Measurements from ENCODE around the gene KIF5C.

The KIF5C gene

DNA sequence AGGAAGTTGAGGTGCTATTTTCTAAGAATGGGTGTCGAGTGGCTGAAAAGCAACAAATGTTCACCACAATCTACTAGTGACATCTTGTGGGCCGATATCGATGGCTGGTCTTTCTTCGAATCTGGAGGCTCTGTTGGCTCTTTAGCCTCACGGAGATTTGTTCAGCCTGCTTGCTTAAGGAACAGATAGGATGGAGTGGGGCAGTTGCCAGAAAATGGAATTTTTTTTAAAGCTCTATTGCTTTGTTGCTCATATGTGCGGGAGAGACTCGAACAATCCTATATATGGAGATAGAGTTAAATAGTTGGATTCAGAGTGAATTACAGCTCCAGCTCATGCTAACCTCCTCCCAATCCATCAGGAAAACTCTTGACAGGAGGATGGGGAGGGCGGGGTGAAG lies 92.6 kb downstream of the KIF5C start:
- Histone ChIP-seq H3K4me1 (peaks cover 15% of the 10 kb centered on the region), H3K9ac (no peak overlapping the region), H3K9me3 (no peaks in the 10 kb centered on the region), H3K27ac (no peak overlapping the region), H3K36me3 (no peaks in the 10 kb centered on the region; the same call in 1 of the 2 replicates), H3K4me3 (no peak overlapping the region), H4K20me1 (no peaks in the 10 kb centered on the region), H3K4me2 (no peak overlapping the region), H3K27me3 (no peaks in the 10 kb centered on the region)
- no peak for TF ChIP-seq Cebpa-rat (IDR thresholded peaks at IDR 0.05)

DNA sequence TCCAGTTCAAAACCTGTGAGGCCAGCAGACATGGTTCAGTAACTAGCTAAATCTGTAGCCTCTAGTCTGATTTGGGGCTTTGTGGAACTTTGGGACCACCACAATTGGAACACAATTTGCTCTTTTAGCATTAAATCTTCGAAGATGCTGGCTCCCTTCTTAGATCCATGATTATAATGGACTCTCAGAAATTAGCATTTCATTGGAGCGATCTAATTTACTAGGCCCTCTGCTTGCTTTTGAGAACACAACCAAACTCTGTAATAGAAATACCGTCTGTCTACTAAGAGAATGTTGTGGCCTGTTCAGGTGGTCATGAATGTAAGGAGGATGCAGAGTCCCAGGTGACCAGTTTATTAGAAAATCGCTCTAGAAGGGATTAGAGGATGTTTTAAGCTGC lies 93.3 kb downstream of the KIF5C start:
- Histone ChIP-seq H3K9me3 (no peaks in the 10 kb centered on the region), H3K27ac (no peak overlapping the region), H3K4me2 (no peak overlapping the region), H3K27me3 (no peaks in the 10 kb centered on the region), H3K36me3 (peaks cover 2% of the 10 kb centered on the region; the same call in 1 of the 2 replicates), H3K4me1 (peaks cover 15% of the 10 kb centered on the region), H3K9ac (no peak overlapping the region), H4K20me1 (no peaks in the 10 kb centered on the region), H3K4me3 (no peak overlapping the region)
- no peak for TF ChIP-seq Cebpa-rat (IDR thresholded peaks at IDR 0.05)

DNA sequence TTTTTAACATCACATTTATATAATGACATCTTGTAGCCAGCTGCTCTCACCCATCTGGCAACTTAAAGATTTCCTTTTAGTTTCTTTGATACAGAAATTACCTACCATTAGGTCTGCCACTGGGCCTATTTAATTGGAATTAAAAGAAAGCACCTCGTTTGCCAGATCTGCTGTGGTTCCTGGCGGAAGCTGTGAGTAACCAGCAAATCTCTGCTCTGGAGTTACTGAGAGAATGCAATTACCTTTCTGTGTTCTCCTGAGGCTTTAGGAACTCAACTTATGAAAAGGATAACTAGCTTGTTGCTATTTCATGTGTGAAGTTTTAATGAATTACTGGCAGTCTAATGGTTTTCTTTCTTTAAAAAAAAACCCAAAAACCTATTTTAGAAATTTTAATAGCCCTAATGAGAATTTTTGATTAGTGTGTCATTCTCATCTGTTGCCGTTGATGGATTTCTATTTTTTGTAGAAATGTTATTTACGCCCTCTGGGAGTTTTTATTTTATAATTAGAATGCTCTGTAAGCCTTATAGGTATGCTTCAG lies 93.8 kb downstream of the KIF5C start:
- Histone ChIP-seq H3K4me3 (no peak overlapping the region), H4K20me1 (no peaks in the 10 kb centered on the region), H3K9me3 (no peaks in the 10 kb centered on the region), H3K4me1 (peaks cover 15% of the 10 kb centered on the region), H3K36me3 (peaks cover 6% of the 10 kb centered on the region; the same call in 1 of the 2 replicates), H3K4me2 (no peak overlapping the region), H3K9ac (no peak overlapping the region), H3K27me3 (no peaks in the 10 kb centered on the region), H3K27ac (no peak overlapping the region)
- TF ChIP-seq Cebpa-rat (IDR thresholded peaks at IDR 0.05) = no peak

DNA sequence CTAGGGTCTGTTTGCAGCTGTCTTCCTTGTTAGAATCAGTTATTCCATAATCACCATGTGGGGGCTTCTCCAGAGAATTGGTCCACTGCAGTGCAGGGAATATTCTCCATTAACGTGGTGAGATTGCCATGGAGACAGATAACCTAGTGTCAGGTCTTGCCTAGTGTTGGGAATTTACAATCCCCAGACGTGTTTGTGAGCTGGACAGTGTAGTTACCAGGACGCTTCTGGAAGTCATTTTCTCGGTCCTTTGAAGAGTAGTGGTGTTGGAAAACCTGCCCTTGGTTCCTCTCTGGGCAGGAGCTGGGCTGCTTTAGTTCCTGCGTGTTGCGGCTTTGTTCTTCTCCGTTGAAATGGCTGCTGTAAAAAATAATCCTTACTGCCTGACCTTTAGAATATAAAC lies 94.6 kb downstream of the KIF5C start:
- no peaks in the 10 kb centered on the region for H3K9me3 ChIP-seq
- no peaks in the 10 kb centered on the region for H3K27me3 ChIP-seq
- H3K4me3 ChIP-seq = no peak overlapping the region
- peaks cover 6% of the 10 kb centered on the region; the same call in 1 of the 2 replicates for H3K36me3 ChIP-seq
- no peaks in the 10 kb centered on the region for H4K20me1 ChIP-seq
- H3K4me1 ChIP-seq = peaks cover 15% of the 10 kb centered on the region
- no peak overlapping the region for H3K9ac ChIP-seq
- H3K27ac ChIP-seq = no peak overlapping the region
- no peak for TF ChIP-seq Cebpa-rat (IDR thresholded peaks at IDR 0.05)
- H3K4me2 ChIP-seq = no peak overlapping the region

DNA sequence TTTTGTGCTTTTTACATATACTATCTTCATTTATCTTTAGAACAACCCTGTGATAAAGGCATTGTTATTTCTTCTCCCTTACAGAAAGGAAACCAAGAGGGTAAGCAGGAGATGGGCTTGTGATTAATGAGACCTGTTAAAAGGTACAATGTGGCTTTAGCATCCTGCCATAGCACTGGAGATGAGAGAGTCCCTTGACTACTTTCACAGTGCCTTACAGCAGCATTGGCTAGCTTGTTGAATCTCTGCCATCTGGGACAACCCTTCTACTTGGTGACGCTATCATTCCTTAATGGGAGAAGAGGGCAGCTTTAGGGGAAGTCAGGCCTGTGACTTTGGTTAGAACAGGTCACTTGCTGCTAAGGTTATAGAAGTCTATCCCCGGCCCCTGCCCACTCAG lies 95.4 kb downstream of the KIF5C start:
- Histone ChIP-seq H3K36me3 (peaks cover 6% of the 10 kb centered on the region; the same call in 1 of the 2 replicates), H3K27ac (no peak overlapping the region), H3K9ac (no peak overlapping the region), H3K4me1 (peaks cover 14% of the 10 kb centered on the region), H3K9me3 (no peaks in the 10 kb centered on the region), H3K4me3 (no peak overlapping the region), H3K27me3 (no peaks in the 10 kb centered on the region), H3K4me2 (no peak overlapping the region), H4K20me1 (no peaks in the 10 kb centered on the region)
- no peak for TF ChIP-seq Cebpa-rat (IDR thresholded peaks at IDR 0.05)

DNA sequence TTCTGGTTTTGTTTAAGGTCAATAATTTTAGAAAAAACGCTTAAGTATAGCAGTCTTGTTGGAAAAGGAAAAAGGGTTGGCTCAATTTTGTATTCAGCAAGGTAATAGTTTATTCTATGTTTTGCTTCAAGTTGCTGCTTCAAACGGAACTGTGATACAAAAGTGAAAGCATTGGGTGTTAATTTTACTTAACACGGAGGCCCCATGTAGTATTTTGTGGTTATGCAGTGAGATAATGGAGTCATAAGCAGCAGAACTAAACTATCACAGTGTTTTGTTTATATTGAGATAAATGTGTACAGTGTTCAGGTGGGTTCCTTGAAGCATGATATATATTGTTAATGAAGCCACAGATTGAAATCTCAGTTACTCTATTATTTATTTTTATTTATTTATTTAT lies 96.5 kb downstream of the KIF5C start:
- no peaks in the 10 kb centered on the region for H3K27me3 ChIP-seq
- H3K4me1 ChIP-seq = peaks cover 2% of the 10 kb centered on the region
- H3K9me3 ChIP-seq = no peaks in the 10 kb centered on the region
- H3K4me2 ChIP-seq = no peak overlapping the region
- H3K27ac ChIP-seq = no peak overlapping the region
- no peak for TF ChIP-seq Cebpa-rat (IDR thresholded peaks at IDR 0.05)
- H3K36me3 ChIP-seq = peaks cover 6% of the 10 kb centered on the region; the same call in 1 of the 2 replicates
- no peak overlapping the region for H3K4me3 ChIP-seq
- no peak overlapping the region for H3K9ac ChIP-seq
- H4K20me1 ChIP-seq = no peaks in the 10 kb centered on the region

DNA sequence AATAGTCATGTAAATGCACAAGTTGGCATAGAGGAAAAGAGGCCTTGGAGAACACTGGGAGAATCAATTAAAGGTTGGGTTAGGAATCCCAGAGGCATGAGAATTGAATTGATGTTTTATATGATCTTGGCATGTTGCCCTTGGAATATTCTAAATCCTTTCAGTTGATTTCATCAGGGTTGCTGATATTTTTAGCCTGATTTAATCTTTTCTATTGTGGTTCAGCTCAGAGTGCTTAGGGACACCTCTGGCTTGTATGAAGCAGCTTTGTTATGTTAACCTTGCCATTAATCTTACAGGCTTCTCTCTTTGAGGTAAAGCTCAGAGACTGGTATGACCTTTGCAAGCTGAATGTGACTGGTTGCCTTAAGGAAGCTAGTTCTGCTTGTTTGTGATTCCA lies 99.1 kb downstream of the KIF5C start:
- H4K20me1 ChIP-seq = no peaks in the 10 kb centered on the region
- no peak overlapping the region for H3K4me3 ChIP-seq
- H3K9me3 ChIP-seq = no peaks in the 10 kb centered on the region
- peaks cover 6% of the 10 kb centered on the region; the same call in 1 of the 2 replicates for H3K36me3 ChIP-seq
- no peak overlapping the region for H3K9ac ChIP-seq
- no peaks in the 10 kb centered on the region for H3K4me1 ChIP-seq
- no peak overlapping the region for H3K4me2 ChIP-seq
- no peak for TF ChIP-seq Cebpa-rat (IDR thresholded peaks at IDR 0.05)
- H3K27me3 ChIP-seq = no peaks in the 10 kb centered on the region
- H3K27ac ChIP-seq = no peak overlapping the region

DNA sequence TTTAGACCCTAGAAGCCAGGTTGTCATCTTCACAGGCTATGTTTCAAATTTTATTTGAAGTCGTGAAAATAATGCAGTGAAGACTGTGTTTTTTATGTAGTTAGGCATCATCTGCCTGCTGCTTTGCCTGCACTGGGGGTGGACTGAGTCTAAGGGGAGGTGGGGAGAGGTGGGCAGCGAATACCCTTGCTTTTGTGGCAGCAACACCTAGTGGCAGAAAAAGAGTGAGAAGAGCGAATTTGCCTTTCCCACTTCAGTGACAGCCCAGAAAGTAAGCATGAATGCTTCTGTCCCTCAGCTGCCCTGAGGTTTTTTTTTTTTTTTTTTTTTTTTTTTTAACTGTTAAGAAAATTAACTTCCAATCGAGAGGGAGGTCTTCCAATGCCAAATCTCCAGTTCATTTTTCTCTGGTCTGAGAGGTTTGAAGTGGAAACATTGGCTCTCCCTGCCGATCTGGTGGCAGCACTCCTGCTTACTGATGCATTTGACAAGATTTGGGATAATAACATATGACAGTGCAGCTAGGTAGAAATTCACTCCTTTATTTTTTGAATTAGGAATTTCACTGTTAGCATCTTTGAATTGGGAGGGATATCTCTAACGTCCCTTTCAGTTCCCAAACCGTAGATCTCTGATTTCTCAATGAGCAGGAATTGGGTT lies 103.1 kb downstream of the KIF5C start:
- H3K36me3 ChIP-seq = peaks cover 12% of the 10 kb centered on the region; the same call in 1 of the 2 replicates
- H3K4me1 ChIP-seq = no peaks in the 10 kb centered on the region
- H3K27me3 ChIP-seq = no peaks in the 10 kb centered on the region
- no peak overlapping the region for H3K4me2 ChIP-seq
- no peak for TF ChIP-seq Cebpa-rat (IDR thresholded peaks at IDR 0.05)
- H3K9me3 ChIP-seq = no peaks in the 10 kb centered on the region
- no peak overlapping the region for H3K4me3 ChIP-seq
- H3K9ac ChIP-seq = no peak overlapping the region
- no peak overlapping the region for H3K27ac ChIP-seq
- no peaks in the 10 kb centered on the region for H4K20me1 ChIP-seq

DNA sequence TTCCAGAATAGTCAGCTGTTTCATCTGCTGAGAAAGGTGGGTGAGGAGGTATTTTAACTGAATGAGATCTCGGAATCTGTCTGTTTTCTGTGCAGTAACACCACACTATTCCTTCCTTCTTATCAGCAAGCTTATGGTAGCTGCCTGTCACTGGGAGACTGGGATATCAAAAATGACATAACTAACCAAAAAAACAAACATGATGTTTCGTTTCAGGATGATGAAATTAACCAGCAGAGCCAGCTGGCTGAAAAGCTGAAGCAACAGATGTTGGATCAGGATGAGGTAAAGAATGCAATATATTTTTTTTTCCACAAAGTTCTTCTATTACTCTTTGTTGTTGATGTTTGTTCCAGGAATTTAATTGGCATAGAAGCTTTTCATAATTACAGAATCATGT lies 103.7 kb downstream of the KIF5C start:
- Histone ChIP-seq H3K9ac (no peak overlapping the region), H4K20me1 (no peaks in the 10 kb centered on the region), H3K9me3 (no peaks in the 10 kb centered on the region), H3K4me2 (no peak overlapping the region), H3K4me1 (no peaks in the 10 kb centered on the region), H3K36me3 (peaks cover 6% of the 10 kb centered on the region; the same call in 1 of the 2 replicates), H3K4me3 (no peak overlapping the region), H3K27ac (no peak overlapping the region), H3K27me3 (no peaks in the 10 kb centered on the region)
- no peak for TF ChIP-seq Cebpa-rat (IDR thresholded peaks at IDR 0.05)

DNA sequence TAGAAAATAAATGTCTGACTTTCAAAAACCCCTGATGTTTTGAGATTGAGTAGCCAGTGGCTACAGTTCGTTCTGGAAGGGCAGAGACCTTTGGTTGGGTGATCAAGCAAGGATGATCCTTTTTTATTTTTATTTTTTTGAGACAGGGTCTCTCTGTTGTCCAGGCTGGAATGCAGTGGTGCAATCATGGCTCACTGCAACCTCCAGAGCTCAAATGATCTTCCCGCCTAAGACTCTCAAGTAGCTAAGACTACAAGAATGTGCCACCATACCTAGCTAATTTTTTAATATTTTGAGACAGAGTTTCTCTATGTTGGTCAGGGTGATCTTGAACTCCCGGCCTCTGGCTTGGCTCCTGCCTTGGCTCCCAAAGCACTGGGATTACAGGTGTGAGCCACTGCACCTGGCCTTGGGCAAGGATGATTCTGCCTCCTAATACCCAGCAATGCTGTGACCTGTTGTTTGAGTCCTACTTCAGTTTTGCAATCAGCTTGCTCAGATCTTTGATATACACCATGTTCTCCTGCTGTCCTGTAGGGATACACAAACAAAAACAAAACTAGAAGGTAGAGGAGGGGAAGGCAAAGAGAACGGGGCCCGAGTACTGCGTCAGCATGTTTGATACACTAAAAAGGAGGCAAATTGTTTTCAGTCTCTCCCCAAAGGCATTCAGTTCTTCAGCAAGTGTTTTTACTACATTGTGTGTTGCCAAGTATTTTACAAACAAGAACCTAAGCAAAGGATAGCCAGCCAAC lies 104.3 kb downstream of the KIF5C start:
- no peak overlapping the region for H3K4me2 ChIP-seq
- H3K4me1 ChIP-seq = no peaks in the 10 kb centered on the region
- H4K20me1 ChIP-seq = no peaks in the 10 kb centered on the region
- no peak overlapping the region for H3K9ac ChIP-seq
- peaks cover 9% of the 10 kb centered on the region for H3K36me3 ChIP-seq
- H3K4me3 ChIP-seq = no peak overlapping the region
- no peaks in the 10 kb centered on the region for H3K27me3 ChIP-seq
- H3K9me3 ChIP-seq = no peaks in the 10 kb centered on the region
- no peak overlapping the region for H3K27ac ChIP-seq
- no peak for TF ChIP-seq Cebpa-rat (IDR thresholded peaks at IDR 0.05)
